Liver (tissue), 9 donors: ENCODE results near the gene OR56A3. TPM values are rescaled to one million over a fixed set of nuclear protein-coding genes. Genes with fewer than 3 reads are reported as not detected.

Experiments
- DNase-seq: peaks from one replicate; pipeline ENCODE4 v3.0.0-alpha.2; 2017; ENCODE audit warnings: low spot score
- H3K27ac ChIP-seq, 2 donors: one replicate each; pipeline ENCODE4 v1.7.0; 2013; ENCODE audit warnings: inconsistent platforms in 2 of 2, low read length in 2 of 2, control low read depth in 1 of 2, low read depth in 1 of 2, mild to moderate bottlenecking in 1 of 2
- H3K27me3 ChIP-seq, 4 donors: one replicate each; pipeline versions ENCODE4 v1.6.1 to v1.7.0; 2013; ENCODE audit warnings: low read length in 3 of 4, inconsistent platforms in 1 of 4, mild to moderate bottlenecking in 1 of 4, moderate library complexity in 1 of 4; ENCODE audit not compliant: control insufficient read depth in 4 of 4, insufficient read depth in 4 of 4
- H3K36me3 ChIP-seq, 4 donors: one replicate each; pipeline versions ENCODE4 v1.6.1 to v1.7.0; 2013; ENCODE audit warnings: low read length in 3 of 4, mild to moderate bottlenecking in 3 of 4, low read depth in 1 of 4, moderate library complexity in 1 of 4; ENCODE audit not compliant: control insufficient read depth in 4 of 4, insufficient read depth in 3 of 4
- H3K4me1 ChIP-seq, 4 donors: one replicate each; pipeline versions ENCODE4 v1.6.1 to v1.7.0; 2013; ENCODE audit warnings: low read length in 3 of 4, mild to moderate bottlenecking in 3 of 4, moderate library complexity in 1 of 4; ENCODE audit not compliant: control insufficient read depth in 4 of 4, insufficient read depth in 4 of 4
- H3K4me3 ChIP-seq, 3 donors: one replicate each; pipeline versions ENCODE4 v1.6.1 to v1.7.0; 2013; ENCODE audit warnings: low read length in 3 of 3, control low read depth in 1 of 3, low read depth in 1 of 3, mild to moderate bottlenecking in 1 of 3
- H3K9ac ChIP-seq, 2 donors: one replicate each; pipeline ENCODE4 v1.7.0; 2013; ENCODE audit warnings: low read length in 2 of 2, mild to moderate bottlenecking in 2 of 2, moderate library complexity in 2 of 2, control low read depth in 1 of 2, low read depth in 1 of 2
- H3K9me3 ChIP-seq, 4 donors: one replicate each; pipeline versions ENCODE4 v1.6.1 to v1.7.0; 2013; ENCODE audit warnings: low read length in 3 of 4; ENCODE audit not compliant: control insufficient read depth in 4 of 4
- ATF3 ChIP-seq: IDR thresholded peaks from 2 replicates; pipeline ENCODE4 v1.6.1; 2016; ENCODE audit warnings: antibody characterized with exemption
- CTCF ChIP-seq: fragments of 150-350 bp; IDR thresholded peaks from 2 replicates; pipeline ENCODE4 v1.5.1; 2017; ENCODE audit warnings: improper control_type of control experiment, low read depth, low read length; ENCODE audit not compliant: missing input control
- EGR1 ChIP-seq, 2 donors: IDR thresholded peaks; 2 replicates each; pipeline ENCODE4 v1.6.1; 2016 to 2018; ENCODE audit warnings: antibody characterized with exemption in 2 of 2, low read depth in 2 of 2
- FOXA1 ChIP-seq: IDR thresholded peaks from 2 replicates; pipeline ENCODE4 v1.6.1; 2016; ENCODE audit warnings: antibody characterized with exemption
- FOXA2 ChIP-seq: IDR thresholded peaks from 2 replicates; pipeline ENCODE4 v1.6.1; 2016; ENCODE audit warnings: antibody characterized with exemption
- GABPA ChIP-seq, 2 donors: IDR thresholded peaks in 1 of 2; conservative IDR thresholded peaks in 1 of 2; 2 replicates each; pipeline ENCODE4 v1.6.1; 2016; ENCODE audit warnings: antibody characterized with exemption in 2 of 2, mild to moderate bottlenecking in 1 of 2, moderate library complexity in 1 of 2
- HNF4A ChIP-seq, 2 donors: conservative IDR thresholded peaks; 2 replicates each; pipeline ENCODE4 v1.6.1; 2016; ENCODE audit warnings: antibody characterized with exemption in 2 of 2, mild to moderate bottlenecking in 2 of 2
- HNF4G ChIP-seq: IDR thresholded peaks from 2 replicates; pipeline ENCODE4 v1.6.1; 2016; ENCODE audit warnings: antibody characterized with exemption
- JUND ChIP-seq, 2 donors: IDR thresholded peaks; 2 replicates each; pipeline ENCODE4 v1.6.1; 2016; ENCODE audit warnings: antibody characterized with exemption in 2 of 2
- MAX ChIP-seq: IDR thresholded peaks from 2 replicates; pipeline ENCODE4 v1.6.1; 2016; ENCODE audit warnings: antibody characterized with exemption
- NR2F2 ChIP-seq: IDR thresholded peaks from 2 replicates; pipeline ENCODE4 v1.6.1; 2016; ENCODE audit warnings: antibody characterized with exemption
- RAD21 ChIP-seq, 2 donors: IDR thresholded peaks; 2 replicates each; pipeline ENCODE4 v1.6.1; 2016; ENCODE audit warnings: antibody characterized with exemption in 2 of 2, mild to moderate bottlenecking in 2 of 2
- REST ChIP-seq: IDR thresholded peaks from 2 replicates; pipeline ENCODE4 v1.6.1; 2016; ENCODE audit warnings: antibody characterized with exemption, mild to moderate bottlenecking
- RXRA ChIP-seq, 2 donors: IDR thresholded peaks; 2 replicates each; pipeline ENCODE4 v1.6.1; 2017 to 2018; ENCODE audit warnings: antibody characterized with exemption in 2 of 2, mild to moderate bottlenecking in 1 of 2
- SP1 ChIP-seq: IDR thresholded peaks from 2 replicates; pipeline ENCODE4 v1.6.1; 2018; ENCODE audit warnings: antibody characterized with exemption, mild to moderate bottlenecking
- TAF1 ChIP-seq: conservative IDR thresholded peaks from 2 replicates; pipeline ENCODE4 v1.6.1; 2016; ENCODE audit warnings: antibody characterized with exemption, mild to moderate bottlenecking
- YY1 ChIP-seq: IDR thresholded peaks from 2 replicates; pipeline ENCODE4 v1.6.1; 2016; ENCODE audit warnings: antibody characterized with exemption, mild to moderate bottlenecking
- ZBTB33 ChIP-seq: IDR thresholded peaks from 2 replicates; pipeline ENCODE4 v1.6.1; 2016; ENCODE audit warnings: antibody characterized with exemption
- WGBS: extraction: QIAGEN DNeasy Blood & Tissue Kit; methylation state at CpG from one replicate; pipeline ENCODE4 v1.1.7; 2013; 5-methylcytosine and 5-hydroxymethylcytosine counted together
- polyA plus RNA-seq, 2 donors: library from polyadenylated mRNA; stranded (reverse) in 1 of 2; unstranded in 1 of 2; fragments of 200-250 nt in 1 of 2; fragments of >200 nt in 1 of 2; fragmentation: Nextera tagmentation in 1 of 2; extraction: Ambion mirVana in 1 of 2; gene quantifications; one replicate each; pipeline versions ENCODE4 v1.2.1 to v1.2.3, GENCODE V29; 2013 to 2015
- total RNA-seq, 2 donors: library from RNA; depleted of rRNA; stranded (reverse); fragments of >200 nt; gene quantifications; one replicate each; pipeline ENCODE4 v1.2.3, GENCODE V29; 2014
- donor health status: healthy.
- donor health status: healthy.
- donor health status: healthy.
- donor health status: healthy.
- donor health status: healthy.

The OR56A3 gene
- total and polyA plus RNA-seq, 4 donors = not detected

GRCh38 chr11:5922749-5923426, 19.2 kb upstream of the OR56A3 start:
- 64% methylated on average over 2 of the region's 2 CpGs for WGBS
- no peak for TF ChIP-seq YY1
- no peak for TF ChIP-seq HNF4G
- no peak for TF ChIP-seq GABPA (IDR thresholded peaks at IDR 0.05 in 1 of 2, conservative IDR thresholded peaks at IDR 0.05 in 1 of 2)
- no peak for TF ChIP-seq ZBTB33
- TF ChIP-seq MAX = no peak
- TF ChIP-seq FOXA1 = no peak
- TF ChIP-seq RXRA (IDR thresholded peaks at IDR 0.05) = no peak
- TF ChIP-seq RAD21 (IDR thresholded peaks at IDR 0.05) = no peak
- no peak for TF ChIP-seq REST
- TF ChIP-seq FOXA2 = no peak
- TF ChIP-seq TAF1 = no peak
- no peak for TF ChIP-seq EGR1 (IDR thresholded peaks at IDR 0.05; ENCODE audit: low read depth in 2 of 2)
- H3K27me3 ChIP-seq = no peaks in the 10 kb centered on the region

GRCh38 chr11:5923427-5923776, 18.6 kb upstream of the OR56A3 start:
- TF ChIP-seq NR2F2 (no peak), SP1 (no peak), CTCF (no peak), FOXA1 (no peak), MAX (no peak), FOXA2 (no peak), JUND (IDR thresholded peaks at IDR 0.05) (no peak), TAF1 (no peak), GABPA (IDR thresholded peaks at IDR 0.05 in 1 of 2, conservative IDR thresholded peaks at IDR 0.05 in 1 of 2) (no peak), ATF3 (no peak), YY1 (no peak), ZBTB33 (no peak), HNF4A (conservative IDR thresholded peaks at IDR 0.05) (no peak), EGR1 (IDR thresholded peaks at IDR 0.05; ENCODE audit: low read depth in 2 of 2) (no peak), RXRA (IDR thresholded peaks at IDR 0.05) (no peak), HNF4G (no peak)
- H3K27me3 ChIP-seq = no peaks in the 10 kb centered on the region
- DNase-seq = no peak
- H3K4me3 ChIP-seq = no peak overlapping the region
- H3K9me3 ChIP-seq = peaks cover 0 to 4% (median 0%) of the 10 kb centered on the region in 4 donors
- no peaks in the 10 kb centered on the region for H3K36me3 ChIP-seq
- H3K27ac ChIP-seq = no peak overlapping the region
- no peak overlapping the region for H3K9ac ChIP-seq
- no peaks in the 10 kb centered on the region for H3K4me1 ChIP-seq

More at GRCh38 chr11:5922749-5923426, 19.2 kb upstream of the OR56A3 start:
- Histone ChIP-seq H3K4me3 (no peak overlapping the region), H3K9ac (no peak overlapping the region), H3K9me3 (peaks cover 0 to 4% (median 0%) of the 10 kb centered on the region in 4 donors), H3K36me3 (no peaks in the 10 kb centered on the region), H3K27ac (no peak overlapping the region), H3K4me1 (no peaks in the 10 kb centered on the region)
- no peak for DNase-seq
